Lower leg skin (tissue), 3 donors: ENCODE results near the gene ATP8A2.

Experiments
- POLR2A ChIP-seq, 2 donors: fragments of 450-650 bp; IDR thresholded peaks; one replicate each; pipeline ENCODE4 v1.6.1; 2016 to 2017; ENCODE audit warnings: antibody characterized with exemption in 2 of 2, mild to moderate bottlenecking in 1 of 2, moderate library complexity in 1 of 2
- TF ChIP-seq, protein P1 (sequence below), 3 donors: fragments of 450-650 bp; IDR thresholded peaks; one replicate each; pipeline ENCODE4 v1.5.1; 2016; ENCODE audit warnings: antibody characterized with exemption in 3 of 3, mild to moderate bottlenecking in 3 of 3, moderate library complexity in 2 of 3

DNA sequence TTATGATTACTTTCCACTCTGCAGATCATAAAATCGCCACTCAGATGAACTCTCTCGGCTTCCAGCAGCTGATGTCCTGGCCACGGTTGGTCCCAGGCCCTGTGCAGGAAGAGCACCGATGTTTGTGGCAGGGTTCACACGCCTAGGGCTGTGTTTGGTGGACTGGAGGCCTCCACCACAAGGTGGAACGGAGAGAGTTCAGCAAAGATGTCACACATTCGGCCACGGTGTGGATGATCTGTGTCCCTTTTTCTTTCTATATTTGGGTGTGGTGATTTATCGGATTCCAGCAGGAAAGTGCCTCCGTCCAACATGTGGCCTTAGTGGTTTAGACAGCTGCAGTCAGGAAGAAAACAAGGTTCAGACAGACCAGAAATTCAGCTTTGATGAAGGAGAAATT lies 680.6 kb downstream of the ATP8A2 start:
- TF ChIP-seq, protein P1, sequence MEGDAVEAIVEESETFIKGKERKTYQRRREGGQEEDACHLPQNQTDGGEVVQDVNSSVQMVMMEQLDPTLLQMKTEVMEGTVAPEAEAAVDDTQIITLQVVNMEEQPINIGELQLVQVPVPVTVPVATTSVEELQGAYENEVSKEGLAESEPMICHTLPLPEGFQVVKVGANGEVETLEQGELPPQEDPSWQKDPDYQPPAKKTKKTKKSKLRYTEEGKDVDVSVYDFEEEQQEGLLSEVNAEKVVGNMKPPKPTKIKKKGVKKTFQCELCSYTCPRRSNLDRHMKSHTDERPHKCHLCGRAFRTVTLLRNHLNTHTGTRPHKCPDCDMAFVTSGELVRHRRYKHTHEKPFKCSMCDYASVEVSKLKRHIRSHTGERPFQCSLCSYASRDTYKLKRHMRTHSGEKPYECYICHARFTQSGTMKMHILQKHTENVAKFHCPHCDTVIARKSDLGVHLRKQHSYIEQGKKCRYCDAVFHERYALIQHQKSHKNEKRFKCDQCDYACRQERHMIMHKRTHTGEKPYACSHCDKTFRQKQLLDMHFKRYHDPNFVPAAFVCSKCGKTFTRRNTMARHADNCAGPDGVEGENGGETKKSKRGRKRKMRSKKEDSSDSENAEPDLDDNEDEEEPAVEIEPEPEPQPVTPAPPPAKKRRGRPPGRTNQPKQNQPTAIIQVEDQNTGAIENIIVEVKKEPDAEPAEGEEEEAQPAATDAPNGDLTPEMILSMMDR (IDR thresholded peaks at IDR 0.05) = no peak
- no peak for TF ChIP-seq POLR2A (IDR thresholded peaks at IDR 0.05)
